ENCODE measurements around the gene AATK. TPM values are rescaled to one million over a fixed set of nuclear protein-coding genes. Genes with fewer than 3 reads are reported as not detected.

The AATK gene
- polyA plus RNA-seq, 1 donor (not counting 4 experiments of a cell fraction or from before 2014, with no cell fraction given): 0.16 TPM

DNA sequence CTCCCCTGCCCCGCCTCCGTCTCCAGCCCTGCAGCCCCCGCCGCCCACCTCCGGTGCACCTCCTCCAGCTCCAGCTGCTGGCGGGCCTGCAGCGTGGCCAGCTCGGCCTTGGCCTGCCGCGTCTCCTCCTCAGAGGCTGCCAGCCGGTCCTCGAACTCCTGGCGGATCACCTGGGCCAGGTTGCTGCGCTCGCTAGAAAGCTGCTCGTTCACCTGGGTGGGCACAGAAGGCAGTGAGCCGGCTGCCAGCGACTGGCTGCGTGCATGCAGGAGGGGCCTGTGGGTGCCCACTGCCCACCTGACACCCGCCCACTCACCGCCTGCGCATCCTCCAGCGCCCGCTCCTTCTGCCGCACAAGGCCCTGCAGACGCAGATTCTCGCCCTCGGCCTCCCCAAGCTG lies 24.6 kb upstream of the AATK start:
- no peaks in the 10 kb centered on the region for H3K9me3 ChIP-seq (ENCODE audit: control insufficient read depth, low read depth, low read length)
- H2AFZ ChIP-seq (ENCODE audit: control insufficient read depth, low read length): no peak overlapping the region
- H3K4me2 ChIP-seq (ENCODE audit: control insufficient read depth, extremely low read depth, insufficient read depth, low read depth, low read length): no peak overlapping the region
- H3K9me1 ChIP-seq (ENCODE audit: control insufficient read depth, extremely low read depth, insufficient read depth, low read length): no peaks in the 10 kb centered on the region
- no peaks in the 10 kb centered on the region for H3K4me1 ChIP-seq (ENCODE audit: control insufficient read depth, extremely low read depth, insufficient read depth, low read length)
- no peak overlapping the region for H3K9ac ChIP-seq (ENCODE audit: control insufficient read depth, extremely low read depth, insufficient read depth, low read length)
- H4K20me1 ChIP-seq (ENCODE audit: control insufficient read depth, extremely low read depth, insufficient read depth, low read length): no peaks in the 10 kb centered on the region
- no peaks in the 10 kb centered on the region for H3K27me3 ChIP-seq (ENCODE audit: control insufficient read depth, extremely low read depth, insufficient read depth, low read length)
- no peak for DNase-seq (ENCODE audit: low read depth, low spot score)
- no peak overlapping the region for H3K4me3 ChIP-seq (ENCODE audit: control insufficient read depth in 2 of 3, extremely low read depth in 1 of 3, insufficient read depth in 2 of 3, low read depth in 1 of 3, low read length in 3 of 3)
- TF ChIP-seq EZH2 (IDR thresholded peaks at IDR 0.05; ENCODE audit: low read length): no peak
- TF ChIP-seq, protein P1, sequence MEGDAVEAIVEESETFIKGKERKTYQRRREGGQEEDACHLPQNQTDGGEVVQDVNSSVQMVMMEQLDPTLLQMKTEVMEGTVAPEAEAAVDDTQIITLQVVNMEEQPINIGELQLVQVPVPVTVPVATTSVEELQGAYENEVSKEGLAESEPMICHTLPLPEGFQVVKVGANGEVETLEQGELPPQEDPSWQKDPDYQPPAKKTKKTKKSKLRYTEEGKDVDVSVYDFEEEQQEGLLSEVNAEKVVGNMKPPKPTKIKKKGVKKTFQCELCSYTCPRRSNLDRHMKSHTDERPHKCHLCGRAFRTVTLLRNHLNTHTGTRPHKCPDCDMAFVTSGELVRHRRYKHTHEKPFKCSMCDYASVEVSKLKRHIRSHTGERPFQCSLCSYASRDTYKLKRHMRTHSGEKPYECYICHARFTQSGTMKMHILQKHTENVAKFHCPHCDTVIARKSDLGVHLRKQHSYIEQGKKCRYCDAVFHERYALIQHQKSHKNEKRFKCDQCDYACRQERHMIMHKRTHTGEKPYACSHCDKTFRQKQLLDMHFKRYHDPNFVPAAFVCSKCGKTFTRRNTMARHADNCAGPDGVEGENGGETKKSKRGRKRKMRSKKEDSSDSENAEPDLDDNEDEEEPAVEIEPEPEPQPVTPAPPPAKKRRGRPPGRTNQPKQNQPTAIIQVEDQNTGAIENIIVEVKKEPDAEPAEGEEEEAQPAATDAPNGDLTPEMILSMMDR (optimal IDR thresholded peaks at IDR 0.05 in 1 of 3, IDR thresholded peaks at IDR 0.05 in 1 of 3, conservative IDR thresholded peaks at IDR 0.05 in 1 of 3; ENCODE audit: extremely low read depth in 1 of 3, insufficient read depth in 2 of 3, low read length in 3 of 3): no peak
- no peak overlapping the region for H3K27ac ChIP-seq (ENCODE audit: control insufficient read depth, insufficient read depth, low read length)
- FAIRE-seq: no peak
- peaks cover 0 to 3% of the 10 kb centered on the region in 2 experiments for H3K36me3 ChIP-seq (ENCODE audit: control insufficient read depth in 2 of 2, extremely low read depth in 1 of 2, insufficient read depth in 2 of 2, low read length in 2 of 2)
- dilution Hi-C loops (cut with MboI; ENCODE audit: extremely low pct_ligation_motif_present, low sequenced_read_pairs): no loop called here
- no peaks in the 10 kb centered on the region for H3K79me2 ChIP-seq (ENCODE audit: control insufficient read depth, insufficient read depth, low read length)

DNA sequence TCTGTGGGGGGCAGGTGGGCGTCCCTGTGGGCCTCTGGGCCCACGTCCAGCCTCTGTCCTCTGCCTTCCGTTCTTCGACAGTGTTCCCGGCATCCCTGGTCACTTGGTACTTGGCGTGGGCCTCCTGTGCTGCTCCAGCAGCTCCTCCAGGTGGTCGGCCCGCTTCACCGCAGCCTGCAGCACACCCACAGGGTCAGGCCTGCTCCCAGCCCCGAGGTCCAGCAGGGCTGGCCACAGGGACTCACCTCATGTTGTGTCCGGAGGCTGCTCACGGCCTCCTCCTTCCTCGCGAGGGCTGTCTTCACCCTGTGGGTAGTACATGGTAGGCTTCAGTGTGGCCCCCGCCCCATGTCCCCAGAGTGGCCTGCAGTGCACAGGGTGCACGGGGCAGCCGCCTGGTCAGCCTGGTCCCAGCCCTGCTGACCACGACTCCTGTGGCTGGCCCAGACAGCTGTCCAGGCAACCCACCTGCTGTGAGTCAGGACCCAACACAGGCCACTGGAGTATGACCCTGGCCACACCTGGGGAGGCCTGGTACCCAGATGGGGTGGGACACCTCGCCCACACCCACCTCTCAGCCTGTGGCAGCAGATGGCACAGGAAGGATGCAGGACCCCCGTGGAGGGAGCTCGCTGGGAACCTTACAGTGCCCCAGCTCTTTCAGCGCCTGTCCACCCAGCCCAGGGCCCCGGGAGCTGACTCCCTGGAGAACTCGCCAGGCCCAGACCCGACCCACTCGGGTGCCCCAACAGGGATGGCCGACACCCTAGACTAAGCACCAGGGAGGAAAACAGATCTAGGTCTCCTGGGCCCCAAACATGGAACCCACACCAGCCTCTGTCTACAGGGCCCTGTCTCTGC lies 23.9 kb upstream of the AATK start:
- H3K36me3 ChIP-seq (ENCODE audit: control insufficient read depth in 2 of 2, extremely low read depth in 1 of 2, insufficient read depth in 2 of 2, low read length in 2 of 2): peaks cover 0 to 3% of the 10 kb centered on the region in 2 experiments
- no peaks in the 10 kb centered on the region for H3K9me3 ChIP-seq (ENCODE audit: control insufficient read depth, low read depth, low read length)
- DNase-seq (ENCODE audit: low read depth, low spot score) (no peak), FAIRE-seq (no peak)
- no peak overlapping the region for H3K27ac ChIP-seq (ENCODE audit: control insufficient read depth, insufficient read depth, low read length)
- H3K9me1 ChIP-seq (ENCODE audit: control insufficient read depth, extremely low read depth, insufficient read depth, low read length): no peaks in the 10 kb centered on the region
- TF ChIP-seq, protein P1 (optimal IDR thresholded peaks at IDR 0.05 in 1 of 3, IDR thresholded peaks at IDR 0.05 in 1 of 3, conservative IDR thresholded peaks at IDR 0.05 in 1 of 3; ENCODE audit: extremely low read depth in 1 of 3, insufficient read depth in 2 of 3, low read length in 3 of 3): no peak
- H3K4me3 ChIP-seq (ENCODE audit: control insufficient read depth in 2 of 3, extremely low read depth in 1 of 3, insufficient read depth in 2 of 3, low read depth in 1 of 3, low read length in 3 of 3): no peak overlapping the region
- H3K27me3 ChIP-seq (ENCODE audit: control insufficient read depth, extremely low read depth, insufficient read depth, low read length): no peaks in the 10 kb centered on the region
- H3K79me2 ChIP-seq (ENCODE audit: control insufficient read depth, insufficient read depth, low read length): no peaks in the 10 kb centered on the region
- H3K4me1 ChIP-seq (ENCODE audit: control insufficient read depth, extremely low read depth, insufficient read depth, low read length): no peaks in the 10 kb centered on the region
- no peak overlapping the region for H3K9ac ChIP-seq (ENCODE audit: control insufficient read depth, extremely low read depth, insufficient read depth, low read length)
- no peak overlapping the region for H2AFZ ChIP-seq (ENCODE audit: control insufficient read depth, low read length)
- H3K4me2 ChIP-seq (ENCODE audit: control insufficient read depth, extremely low read depth, insufficient read depth, low read depth, low read length): no peak overlapping the region
- dilution Hi-C loops (cut with MboI; ENCODE audit: extremely low pct_ligation_motif_present, low sequenced_read_pairs): no loop called here
- H4K20me1 ChIP-seq (ENCODE audit: control insufficient read depth, extremely low read depth, insufficient read depth, low read length): no peaks in the 10 kb centered on the region

Data from keratinocyte (primary cell).